Lower lobe of right lung (tissue), 2 donors: Measurements from ENCODE around the gene ACAA2. TPM values are rescaled to one million over a fixed set of nuclear protein-coding genes. Genes with fewer than 3 reads are reported as not detected.
A peak's percentile ranks its signal among the peaks of the same experiment; 100 is the strongest.

Source experiments
- ATAC-seq, 2 donors: fragments of 200-7000 bp; cut with Tn5 transposase; one replicate each; pipeline ENCODE4 v1.9.1; 2020 to 2022; ENCODE audit warnings: mild to moderate bottlenecking in 2 of 2, moderate library complexity in 2 of 2
- DNase-seq: peaks from one replicate; pipeline ENCODE4 v3.0.0-alpha.2; 2020
- H3K27ac ChIP-seq: fragments of 200-600 bp; one replicate; pipeline ENCODE4 v1.8.0; 2022
- H3K27me3 ChIP-seq: fragments of 200-600 bp; one replicate; pipeline ENCODE4 v1.8.0; 2022; ENCODE audit warnings: low read depth
- H3K36me3 ChIP-seq: fragments of 200-600 bp; one replicate; pipeline ENCODE4 v1.8.0; 2022; ENCODE audit warnings: mild to moderate bottlenecking
- H3K4me1 ChIP-seq: fragments of 200-600 bp; one replicate; pipeline ENCODE4 v1.8.0; 2022
- H3K4me3 ChIP-seq: fragments of 200-600 bp; one replicate; pipeline ENCODE4 v1.8.0; 2022; ENCODE audit warnings: mild to moderate bottlenecking
- H3K9me3 ChIP-seq: fragments of 200-600 bp; one replicate; pipeline ENCODE4 v1.8.0; 2022
- CTCF ChIP-seq: fragments of 200-600 bp; IDR thresholded peaks from one replicate; pipeline ENCODE4 v1.8.0; 2022; ENCODE audit warnings: antibody characterized with exemption, mild to moderate bottlenecking
- intact Hi-C: fragments of 100-400 bp; cut with DNase I; formaldehyde crosslinking; loops from one replicate; pipeline ENCODE4 v1.11.0; 2022
- total RNA-seq: library from RNA; stranded (reverse); fragmentation: NEBNext Ultra II Directional; extraction: Animal tissue kit (Norgen Biotek cat#: 25700); gene quantifications from one replicate; pipeline ENCODE4 v1.2.1, GENCODE V29; 2021
- donor health status: DM: no; HTN: yes; CAD: no; lungs with severe emphysema.

ACAA2 gene
- total RNA-seq, 1 donor from 2014 or later, result 71.3 TPM

GRCh38 chr18:49833814-49834213, 20.5 kb upstream of the ACAA2 start:
- Histone ChIP-seq H3K36me3 (peaks cover 8% of the 10 kb centered on the region), H3K4me3 (no peak overlapping the region), H3K4me1 (no peaks in the 10 kb centered on the region), H3K27me3 (no peaks in the 10 kb centered on the region), H3K27ac (no peak overlapping the region), H3K9me3 (no peaks in the 10 kb centered on the region)
- no peak for DNase-seq
- ATAC-seq, result no peak
- intact Hi-C loops, result no loop called here
- TF ChIP-seq CTCF, result no peak

- Histone ChIP-seq H3K27ac (no peak overlapping the region), H3K4me1 (no peaks in the 10 kb centered on the region), H3K27me3 (no peaks in the 10 kb centered on the region), H3K36me3 (peaks cover 6% of the 10 kb centered on the region), H3K4me3 (no peak overlapping the region), H3K9me3 (no peaks in the 10 kb centered on the region)
- TF ChIP-seq CTCF, result no peak
- intact Hi-C loops, result no loop called here
- ATAC-seq, result no peak
- DNase-seq, result no peak
Measured at GRCh38 chr18:49832221-49832647, 18.9 kb upstream of the ACAA2 start.

- no peaks in the 10 kb centered on the region for H3K4me1 ChIP-seq
- no peaks in the 10 kb centered on the region for H3K36me3 ChIP-seq
- H3K27me3 ChIP-seq, result no peaks in the 10 kb centered on the region
- DNase-seq (no peak), ATAC-seq (no peak)
- H3K27ac ChIP-seq, result no peak overlapping the region
- no peaks in the 10 kb centered on the region for H3K9me3 ChIP-seq
- H3K4me3 ChIP-seq, result no peak overlapping the region
- no peak for TF ChIP-seq CTCF
- intact Hi-C loops, result no loop called here
Measured at GRCh38 chr18:49827996-49828395, 14.7 kb upstream of the ACAA2 start.

GRCh38 chr18:49819823-49820671, 6.7 kb upstream of the ACAA2 start:
- peaks cover 9% of the 10 kb centered on the region for H3K4me1 ChIP-seq
- intact Hi-C loops, result no loop called here
- TF ChIP-seq CTCF, result no peak
- H3K36me3 ChIP-seq, result no peaks in the 10 kb centered on the region
- H3K27ac ChIP-seq, result no peak overlapping the region
- no peak for DNase-seq
- ATAC-seq, result peak; percentile 73 to 75
- no peaks in the 10 kb centered on the region for H3K27me3 ChIP-seq
- no peak overlapping the region for H3K4me3 ChIP-seq
- no peaks in the 10 kb centered on the region for H3K9me3 ChIP-seq

- H3K9me3 ChIP-seq, result no peaks in the 10 kb centered on the region
- no peak for TF ChIP-seq CTCF
Measured at GRCh38 chr18:49819071-49819662, 5.8 kb upstream of the ACAA2 start.

More at GRCh38 chr18:49819071-49819662, 5.8 kb upstream of the ACAA2 start:
- DNase-seq, result no peak
- ATAC-seq, result no peak
- Histone ChIP-seq H3K4me3 (no peak overlapping the region), H3K4me1 (peaks cover 14% of the 10 kb centered on the region), H3K36me3 (no peaks in the 10 kb centered on the region), H3K27me3 (no peaks in the 10 kb centered on the region), H3K27ac (no peak overlapping the region)
- intact Hi-C loops, result no loop called here
